H1 (cell line): ENCODE results near the gene MINPP1. TPM values are rescaled to one million over a fixed set of nuclear protein-coding genes. Genes with fewer than 3 reads are reported as not detected.

ENCODE experiments used
- CTCF ChIA-PET: fragments of 300-600 bp; sonication (Branson Sonifier 250); formaldehyde crosslinking; loops from one replicate; lab custom pipeline; 2021; ENCODE audit not compliant: partially characterized antibody; lab: Charles Lee
- POLR2A ChIA-PET: fragments of 300-600 bp; sonication (Branson Sonifier 250); formaldehyde crosslinking; loops from one replicate; lab custom pipeline; 2021; ENCODE audit warnings: inconsistent platforms; ENCODE audit not compliant: partially characterized antibody; lab: Charles Lee
- DNase-seq, 2 experiments: peaks; one replicate each; pipeline versions ENCODE4 v3.0.0 to v3.0.0-alpha.2; 2010 to 2022; ENCODE audit warnings: low spot score in 2 of 2, low read depth in 1 of 2, mixed read lengths in 1 of 2
- FAIRE-seq: peaks from 2 replicates; lab custom pipeline; 2011; peaks lifted over from hg19 to GRCh38; lab: Jason Lieb, UNC
- H2AFZ ChIP-seq: 2 replicates; pipeline ENCODE4 v1.8.1; 2012; ENCODE audit warnings: low read length, inconsistent platforms
- H2AK5ac ChIP-seq: 2 replicates; pipeline ENCODE4 v1.6.1; 2013; ENCODE audit warnings: low read depth, low read length
- H2BK120ac ChIP-seq: replicated peaks from 2 replicates; pipeline ENCODE3; 2013; ENCODE audit warnings: low read depth, low read length, inconsistent platforms
- H2BK12ac ChIP-seq: 2 replicates; pipeline ENCODE4 v1.6.1; 2013; ENCODE audit warnings: low read depth, low read length
- H2BK15ac ChIP-seq: 2 replicates; pipeline ENCODE4 v1.6.1; 2013; ENCODE audit warnings: low read length
- H2BK20ac ChIP-seq: 2 replicates; pipeline ENCODE4 v1.6.1; 2013; ENCODE audit warnings: low read length
- H2BK5ac ChIP-seq: 2 replicates; pipeline ENCODE4 v1.6.1; 2013; ENCODE audit warnings: low read depth, low read length
- H3K14ac ChIP-seq: 2 replicates; pipeline ENCODE4 v1.6.1; 2013; ENCODE audit warnings: inconsistent platforms; ENCODE audit not compliant: insufficient read length
- H3K18ac ChIP-seq: 2 replicates; pipeline ENCODE4 v1.6.1; 2013; ENCODE audit warnings: low read length; ENCODE audit errors: extremely low read depth
- H3K23ac ChIP-seq: 2 replicates; pipeline ENCODE4 v1.6.1; 2013; ENCODE audit warnings: inconsistent platforms; ENCODE audit not compliant: insufficient read length
- H3K23me2 ChIP-seq: 2 replicates; pipeline ENCODE4 v1.6.1; 2013; ENCODE audit warnings: low read depth, low read length
- H3K27ac ChIP-seq: 2 replicates; pipeline ENCODE4 v1.6.1; 2011; ENCODE audit warnings: low read depth, low read length, inconsistent platforms
- H3K27me3 ChIP-seq, 4 experiments: replicated peaks in 1 of 4; 1 replicate in 1 of 4; 2 replicates in 3 of 4; pipeline versions ENCODE4 v1.6.1 to v1.8.1; 2011 to 2013; ENCODE audit warnings: low read length in 3 of 4, mild to moderate bottlenecking in 3 of 4, inconsistent platforms in 2 of 4, mixed read lengths in 2 of 4, moderate library complexity in 1 of 4; ENCODE audit not compliant: control insufficient read depth in 3 of 4, insufficient read depth in 3 of 4; ENCODE audit errors: extremely low read depth in 1 of 4
- H3K36me3 ChIP-seq, 4 experiments: 2 replicates each; pipeline versions ENCODE4 v1.6.1 to v1.8.1; 2011 to 2013; ENCODE audit warnings: mild to moderate bottlenecking in 4 of 4, low read length in 3 of 4, moderate library complexity in 2 of 4, control low read depth in 1 of 4, inconsistent platforms in 1 of 4; ENCODE audit not compliant: insufficient read depth in 4 of 4, control insufficient read depth in 2 of 4
- H3K4ac ChIP-seq: replicated peaks from 2 replicates; pipeline ENCODE3; 2013; ENCODE audit warnings: low read length, low read depth, mixed read lengths, inconsistent platforms; ENCODE audit not compliant: insufficient read length
- H3K4me1 ChIP-seq, 4 experiments: replicated peaks in 1 of 4; 1 replicate in 1 of 4; 2 replicates in 3 of 4; pipeline versions ENCODE4 v1.6.1 to v1.8.1; 2011 to 2013; ENCODE audit warnings: low read length in 3 of 4, inconsistent platforms in 2 of 4, mixed read lengths in 1 of 4; ENCODE audit not compliant: insufficient read depth in 4 of 4, control insufficient read depth in 3 of 4
- H3K4me2 ChIP-seq, 2 experiments: 2 replicates each; pipeline versions ENCODE4 v1.6.1 to v1.8.1; 2011 to 2013; ENCODE audit warnings: low read depth in 2 of 2, low read length in 2 of 2, control low read depth in 1 of 2, inconsistent platforms in 1 of 2, mild to moderate bottlenecking in 1 of 2; ENCODE audit not compliant: insufficient read depth in 1 of 2
- H3K4me3 ChIP-seq, 4 experiments: fragments of 200-600, 300-600 bp in 1 of 4; sonication (generic), shearing (Covaris generic), sonication (Bioruptor Twin) in 1 of 4; 2 replicates each; pipeline versions ENCODE4 v1.5.1 to v1.8.1; 2011 to 2016; ENCODE audit warnings: low read length in 4 of 4, low read depth in 3 of 4, control low read depth in 2 of 4, inconsistent platforms in 2 of 4, mild to moderate bottlenecking in 2 of 4, mixed read lengths in 1 of 4, moderate library complexity in 1 of 4; ENCODE audit not compliant: insufficient read depth in 2 of 4; ENCODE audit errors: extremely low read depth in 1 of 4
- H3K56ac ChIP-seq: replicated peaks from 2 replicates; pipeline ENCODE3; 2013; ENCODE audit warnings: low read depth, mild to moderate bottlenecking, mixed read lengths, low read length, inconsistent platforms; ENCODE audit not compliant: insufficient read length
- H3K79me1 ChIP-seq: 2 replicates; pipeline ENCODE4 v1.6.1; 2013; ENCODE audit warnings: low read depth, low read length, control low read depth
- H3K79me2 ChIP-seq, 2 experiments: 2 replicates each; pipeline versions ENCODE4 v1.6.1 to v1.8.1; 2012 to 2013; ENCODE audit warnings: low read length in 2 of 2, mild to moderate bottlenecking in 2 of 2, inconsistent platforms in 1 of 2; ENCODE audit not compliant: insufficient read depth in 2 of 2, control insufficient read depth in 1 of 2
- H3K9ac ChIP-seq, 4 experiments: replicated peaks in 1 of 4; 1 replicate in 1 of 4; 2 replicates in 3 of 4; pipeline versions ENCODE4 v1.6.1 to v1.8.1; 2011 to 2013; ENCODE audit warnings: low read depth in 3 of 4, low read length in 3 of 4, control low read depth in 2 of 4, mild to moderate bottlenecking in 2 of 4, moderate library complexity in 2 of 4, inconsistent platforms in 1 of 4; ENCODE audit errors: extremely low read depth in 1 of 4
- H3K9me3 ChIP-seq, 2 experiments: 2 replicates each; pipeline versions ENCODE4 v1.6.1 to v1.8.1; 2012 to 2013; ENCODE audit warnings: mild to moderate bottlenecking in 2 of 2, moderate library complexity in 2 of 2, control low read depth in 1 of 2, inconsistent platforms in 1 of 2, low read depth in 1 of 2, low read length in 1 of 2, mixed read lengths in 1 of 2; ENCODE audit not compliant: insufficient read depth in 2 of 2
- H4K20me1 ChIP-seq, 2 experiments: replicated peaks in 1 of 2; 2 replicates each; pipeline versions ENCODE3 to v1.8.1; 2011 to 2013; ENCODE audit warnings: inconsistent platforms in 2 of 2, low read length in 2 of 2, mild to moderate bottlenecking in 1 of 2; ENCODE audit not compliant: insufficient read depth in 2 of 2, control insufficient read depth in 1 of 2
- H4K5ac ChIP-seq: 2 replicates; pipeline ENCODE4 v1.6.1; 2013; ENCODE audit warnings: low read length, low read depth, mixed read lengths, inconsistent platforms; ENCODE audit not compliant: insufficient read length
- H4K8ac ChIP-seq: 2 replicates; pipeline ENCODE4 v1.8.0; 2013; ENCODE audit warnings: mild to moderate bottlenecking, moderate library complexity, low read length, inconsistent platforms; ENCODE audit not compliant: insufficient read depth; ENCODE audit errors: extremely low read depth
- H4K91ac ChIP-seq: replicated peaks from 2 replicates; pipeline ENCODE3; 2013; ENCODE audit warnings: low read length, mixed read lengths, inconsistent platforms; ENCODE audit not compliant: insufficient read length
- ASH2L ChIP-seq: fragments of 200-600, 300-600 bp; sonication (generic); IDR thresholded peaks from one replicate; pipeline ENCODE4 v1.7.1; 2017; ENCODE audit warnings: low read length
- BACH1 ChIP-seq: IDR thresholded peaks from 2 replicates; pipeline ENCODE4 v1.6.1; 2012; ENCODE audit warnings: low read length, improper control_type of control experiment
- CHD1 ChIP-seq: IDR thresholded peaks from 2 replicates; pipeline ENCODE4 v1.6.1; 2012; ENCODE audit warnings: low read depth, low read length, improper control_type of control experiment
- CHD2 ChIP-seq: IDR thresholded peaks from 2 replicates; pipeline ENCODE4 v1.6.1; 2012; ENCODE audit warnings: low read length, improper control_type of control experiment
- GABPA ChIP-seq: IDR thresholded peaks from 2 replicates; pipeline ENCODE4 v1.6.1; 2011; ENCODE audit warnings: mild to moderate bottlenecking, low read length, moderate library complexity, borderline replicate concordance; ENCODE audit not compliant: insufficient read depth
- RFX5 ChIP-seq: IDR thresholded peaks from 2 replicates; pipeline ENCODE4 v1.6.1; 2011; ENCODE audit warnings: low read depth, low read length, improper control_type of control experiment, borderline replicate concordance
- RXRA ChIP-seq: IDR thresholded peaks from 2 replicates; pipeline ENCODE4 v1.6.1; 2011; ENCODE audit warnings: low read depth, mild to moderate bottlenecking, low read length, moderate library complexity; ENCODE audit not compliant: insufficient read depth
- SP2 ChIP-seq: IDR thresholded peaks from 2 replicates; pipeline ENCODE4 v1.6.1; 2012; ENCODE audit warnings: mild to moderate bottlenecking, low read length, inconsistent platforms
- SUZ12 ChIP-seq: fragments of 200-600 bp; sonication (generic); IDR thresholded peaks from 2 replicates; pipeline ENCODE4 v1.6.1; 2012; ENCODE audit warnings: mild to moderate bottlenecking, inconsistent platforms, low read length, moderate library complexity, mixed read lengths
- TAF7 ChIP-seq: optimal IDR thresholded peaks from 2 replicates; pipeline ENCODE3; 2011; ENCODE audit warnings: low read depth, mild to moderate bottlenecking, inconsistent platforms, low read length, moderate library complexity, borderline replicate concordance
- WGBS, 2 experiments: shearing (Covaris generic) in 1 of 2; methylation state at CpG; one replicate each; pipeline versions ENCODE4 v1.1.6 to v1.1.7; 2013 to 2015; ENCODE audit warnings: low lambda C conversion rate in 2 of 2, mixed read lengths in 2 of 2, inconsistent platforms in 1 of 2, low coverage in 1 of 2, missing lambda C conversion rate in 1 of 2; ENCODE audit not compliant: insufficient replicate concordance in 2 of 2, insufficient coverage in 1 of 2, insufficient read length in 1 of 2; ENCODE audit errors: extremely low coverage in 1 of 2, missing lambda C conversion rate in 1 of 2; 5-methylcytosine and 5-hydroxymethylcytosine counted together
- polyA plus RNA-seq, 7 experiments: library from polyadenylated mRNA; depleted of rRNA in 3 of 7; stranded (reverse) in 5 of 7; unstranded in 2 of 7; fragments of >200 nt in 5 of 7; fragments of 200-250 nt in 2 of 7; gene quantifications; 1 replicate in 5 of 7; 2 replicates in 1 of 7; 4 replicates in 1 of 7; pipeline versions ENCODE4 v1.2.1 to v1.2.3, GENCODE V29; 2011 to 2013; ENCODE audit warnings: missing spikeins in 2 of 7, mixed read lengths in 2 of 7
- total RNA-seq: library from RNA; stranded (reverse); fragmentation: NEBNext Ultra II Directional; extraction: Animal tissue kit (Norgen Biotek cat#: 25700); gene quantifications from 2 replicates; pipeline ENCODE4 v1.2.1, GENCODE V29; 2021
- TF ChIP-seq, protein P1 (sequence below): IDR thresholded peaks from 2 replicates; pipeline ENCODE4 v1.6.1; 2012; ENCODE audit warnings: inconsistent platforms

Gene MINPP1
- total and polyA plus RNA-seq, 2 of the 8 experiments (the other 6 are each of a cell fraction or from before 2014, with no cell fraction given) = 13.6 to 27.2 TPM

DNA sequence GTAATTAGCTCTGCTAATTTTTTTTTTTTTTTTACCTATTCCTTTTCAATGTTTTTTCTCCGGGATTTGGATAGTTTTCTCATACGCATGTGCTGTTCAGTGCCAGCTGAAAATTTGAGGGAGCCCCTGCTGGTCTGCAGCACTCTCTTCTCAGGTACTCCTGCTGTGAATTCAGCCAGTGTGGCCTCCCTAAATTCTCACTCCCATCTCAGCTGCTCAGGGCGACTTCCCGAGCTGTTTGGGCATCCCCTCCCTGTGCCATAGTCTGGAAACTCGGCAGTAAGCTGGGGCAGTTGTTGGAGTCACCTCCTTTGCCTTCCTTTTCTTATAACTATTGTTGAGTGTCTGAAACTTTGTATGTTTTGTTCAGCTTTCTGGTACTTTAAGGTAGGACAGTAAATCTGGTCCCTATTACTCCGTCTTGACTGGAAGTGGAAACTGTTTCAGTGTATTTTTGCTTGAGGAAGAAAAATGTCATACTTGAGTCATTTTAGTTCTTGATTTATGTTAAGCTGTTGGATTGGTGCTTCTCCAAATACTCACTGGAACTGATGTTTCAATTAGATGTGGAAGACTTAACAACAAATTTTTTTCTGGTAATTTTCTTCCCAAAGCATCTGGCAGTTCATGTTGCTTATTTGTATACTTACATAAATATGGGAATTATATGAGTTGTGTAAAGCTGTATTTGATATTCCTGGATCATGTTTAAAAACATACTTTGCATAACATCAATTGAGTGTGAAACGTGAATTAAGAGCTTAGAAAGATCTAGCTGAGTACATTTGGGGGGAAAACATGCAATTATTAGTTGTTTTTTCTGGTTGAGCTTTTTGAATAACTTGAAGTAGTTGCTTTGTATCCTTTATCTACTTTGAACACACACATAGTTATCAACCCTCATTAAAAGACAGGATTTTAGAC is 33.7 kb downstream of the MINPP1 start:
- Histone ChIP-seq H3K18ac (no peak overlapping the region), H4K20me1 (peaks cover 0 to 2% of the 10 kb centered on the region in 2 experiments), H3K27me3 (no peaks in the 10 kb centered on the region), H3K4me2 (no peak overlapping the region), H3K27ac (no peak overlapping the region), H3K4me3 (no peak overlapping the region), H4K5ac (no peak overlapping the region), H3K56ac (no peak overlapping the region), H3K79me2 (peaks cover 0 to 3% of the 10 kb centered on the region in 2 experiments; a peak in 1 of 4 replicates), H3K79me1 (no peaks in the 10 kb centered on the region), H3K23ac (no peak overlapping the region), H2BK120ac (no peak overlapping the region), H3K9ac (peak overlapping the region in 1 of 4 experiments; percentile 39; a peak in 1 of 7 replicates), H3K9me3 (peaks cover 10 to 14% of the 10 kb centered on the region in 2 experiments), H3K14ac (no peak overlapping the region), H2BK5ac (no peak overlapping the region), H3K4me1 (peaks cover 0 to 7% (median 0%) of the 10 kb centered on the region in 4 experiments; a peak in 1 of 7 replicates), H2AK5ac (no peak overlapping the region), H4K8ac (no peak overlapping the region), H4K91ac (no peak overlapping the region), H2BK12ac (no peak overlapping the region), H3K36me3 (peaks cover 0 to 26% (median 9%) of the 10 kb centered on the region in 4 experiments; a peak in 4 of 8 replicates), H2AFZ (no peak overlapping the region), H2BK20ac (no peak overlapping the region), H2BK15ac (no peak overlapping the region), H3K4ac (no peak overlapping the region), H3K23me2 (no peaks in the 10 kb centered on the region)
- POLR2A ChIA-PET = interaction anchor here (0.5 to 0.6 kb wide), 2 partner anchors 24 to 335 kb away, joined by 5 read pairs; no protein-coding TSS in a partner anchor
- FAIRE-seq (no peak), DNase-seq (no peak)
- 71% methylated on average over 7 of the region's 7 CpGs; no CpG with 5 or more reads in 1 of the 2 experiments for WGBS, 2 experiments
- CTCF ChIA-PET = interaction anchor here (0.5 to 1.9 kb wide), 8 partner anchors 14 to 225 kb away, joined by 3 to 6 read pairs (median 3); no protein-coding TSS in a partner anchor
- no peak for TF ChIP-seq TAF7
- no peak for TF ChIP-seq RFX5
- TF ChIP-seq SUZ12 = no peak
- TF ChIP-seq BACH1 = no peak
- no peak for TF ChIP-seq CHD2
- no peak for TF ChIP-seq ASH2L
- no peak for TF ChIP-seq RXRA
- no peak for TF ChIP-seq CHD1
- TF ChIP-seq SP2 = no peak
- TF ChIP-seq, protein P1, sequence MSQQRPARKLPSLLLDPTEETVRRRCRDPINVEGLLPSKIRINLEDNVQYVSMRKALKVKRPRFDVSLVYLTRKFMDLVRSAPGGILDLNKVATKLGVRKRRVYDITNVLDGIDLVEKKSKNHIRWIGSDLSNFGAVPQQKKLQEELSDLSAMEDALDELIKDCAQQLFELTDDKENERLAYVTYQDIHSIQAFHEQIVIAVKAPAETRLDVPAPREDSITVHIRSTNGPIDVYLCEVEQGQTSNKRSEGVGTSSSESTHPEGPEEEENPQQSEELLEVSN = no peak
- TF ChIP-seq GABPA = no peak
